SJCRH30 (cell line): ENCODE data around the gene TAOK1. TPM values are rescaled to one million over a fixed set of nuclear protein-coding genes. Genes with fewer than 3 reads are reported as not detected.
"Not testable (repeated sequence)": the region's sequence is repeated elsewhere in the genome, so short reads cannot be mapped to it uniquely, and the experiment has no call there.

Source experiments
- DNase-seq, 2 experiments: peaks; one replicate each; pipeline ENCODE4 v3.0.0-alpha.2; 2015 to 2020
- H3K27ac ChIP-seq: fragments of 250-450 bp; sonication (Bioruptor Pico); 2 replicates; pipeline ENCODE4 v1.5.1; 2020; ENCODE audit warnings: mild to moderate bottlenecking, moderate library complexity
- H3K27me3 ChIP-seq: fragments of 250-450 bp; sonication (Bioruptor Pico); 2 replicates; pipeline ENCODE4 v1.5.1; 2020; ENCODE audit warnings: mild to moderate bottlenecking, moderate library complexity
- H3K36me3 ChIP-seq: fragments of 250-450 bp; sonication (Bioruptor Pico); 2 replicates; pipeline ENCODE4 v1.5.1; 2020; ENCODE audit warnings: mild to moderate bottlenecking, moderate library complexity
- H3K4me1 ChIP-seq: fragments of 250-450 bp; sonication (Bioruptor Pico); 2 replicates; pipeline ENCODE4 v1.5.1; 2020; ENCODE audit warnings: mild to moderate bottlenecking, moderate library complexity
- H3K4me3 ChIP-seq: fragments of 250-450 bp; sonication (Bioruptor Pico); 2 replicates; pipeline ENCODE4 v1.5.1; 2020; ENCODE audit warnings: mild to moderate bottlenecking, moderate library complexity
- H3K9me3 ChIP-seq: fragments of 250-450 bp; sonication (Bioruptor Pico); replicated peaks from 2 replicates; pipeline ENCODE4 v1.5.1; 2020; ENCODE audit warnings: mild to moderate bottlenecking, moderate library complexity
- total RNA-seq: library from RNA; depleted of rRNA; stranded (reverse); fragments of >200 nt; shearing (Covaris generic); gene quantifications from 2 replicates; pipeline ENCODE4 v1.2.3, GENCODE V29; 2014

Gene TAOK1
- total RNA-seq, 1 experiment from 2014 or later, result 66.3 TPM

- H3K27me3 ChIP-seq, result no peaks in the 10 kb centered on the region
- H3K4me3 ChIP-seq, result no peak overlapping the region
- H3K36me3 ChIP-seq, result peaks cover 5% of the 10 kb centered on the region; the same call in 1 of the 2 replicates
- no peak for DNase-seq
- H3K9me3 ChIP-seq, result no peaks in the 10 kb centered on the region
- H3K4me1 ChIP-seq, result no peaks in the 10 kb centered on the region; the same call in 1 of the 2 replicates
- no peak overlapping the region for H3K27ac ChIP-seq
Observed at GRCh38 chr17:29445844-29446243, 55.7 kb downstream of the TAOK1 start.

DNA sequence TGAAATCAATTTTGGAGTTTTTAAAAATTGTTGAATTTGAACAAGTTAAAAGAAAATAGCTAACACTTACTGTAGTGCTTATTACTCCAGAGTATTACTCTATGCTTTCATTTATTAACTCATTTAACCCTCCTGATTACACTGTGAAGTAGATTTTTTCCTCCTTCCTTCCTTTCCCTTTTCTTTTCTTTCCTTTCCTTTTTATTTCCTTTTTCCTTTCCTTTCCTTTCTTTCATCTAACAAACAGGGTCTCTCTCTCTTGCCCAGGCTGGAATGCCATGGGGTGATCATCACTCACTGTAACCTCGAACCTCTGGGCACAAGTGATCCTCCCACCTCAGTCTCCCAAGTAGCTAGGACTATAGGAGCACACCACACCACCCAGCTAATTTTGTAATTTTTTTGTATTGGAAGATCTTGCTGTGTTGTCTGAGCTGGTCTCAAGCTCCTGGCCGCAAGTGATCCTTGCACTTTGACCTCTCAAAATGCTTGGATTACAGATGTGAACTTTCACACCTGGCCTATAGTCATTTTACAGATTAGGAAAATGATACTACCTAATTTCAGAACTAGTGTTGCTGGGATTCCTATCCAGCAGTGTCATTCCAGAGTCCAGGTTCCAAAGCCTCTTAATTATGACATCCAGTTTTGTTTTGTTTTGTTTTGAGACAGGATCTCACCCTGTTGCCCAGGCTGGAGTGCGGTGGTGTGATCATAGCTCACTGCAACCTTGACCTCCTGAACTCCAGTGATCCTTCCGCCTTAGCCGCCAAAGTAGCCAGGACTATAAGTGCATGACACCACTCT lies 59.9 kb downstream of the TAOK1 start:
- H3K27me3 ChIP-seq, result no peaks in the 10 kb centered on the region
- H3K27ac ChIP-seq, result no peak overlapping the region
- H3K4me1 ChIP-seq, result no peaks in the 10 kb centered on the region
- H3K36me3 ChIP-seq, result peaks cover 30% of the 10 kb centered on the region
- H3K9me3 ChIP-seq, result no peaks in the 10 kb centered on the region; the same call in 1 of the 2 replicates
- H3K4me3 ChIP-seq, result no peak overlapping the region
- DNase-seq, result no peak

- peaks cover 37% of the 10 kb centered on the region for H3K36me3 ChIP-seq
- no peaks in the 10 kb centered on the region for H3K4me1 ChIP-seq
- H3K27ac ChIP-seq, result no peak overlapping the region
- no peak for DNase-seq
- no peaks in the 10 kb centered on the region; the same call in 1 of the 2 replicates for H3K9me3 ChIP-seq
- H3K4me3 ChIP-seq, result no peak overlapping the region
- no peaks in the 10 kb centered on the region for H3K27me3 ChIP-seq
Observed at GRCh38 chr17:29451121-29451742, 61.1 kb downstream of the TAOK1 start.

- H3K4me3 ChIP-seq, result no peak overlapping the region
- H3K36me3 ChIP-seq, result peaks cover 37% of the 10 kb centered on the region
- no peaks in the 10 kb centered on the region; the same call in 1 of the 2 replicates for H3K9me3 ChIP-seq
- H3K27me3 ChIP-seq, result no peaks in the 10 kb centered on the region
- no peak overlapping the region for H3K27ac ChIP-seq
- H3K4me1 ChIP-seq, result peaks cover 4% of the 10 kb centered on the region; the same call in 1 of the 2 replicates
- no peak for DNase-seq
Observed at GRCh38 chr17:29458066-29458465, 67.9 kb downstream of the TAOK1 start.

DNA sequence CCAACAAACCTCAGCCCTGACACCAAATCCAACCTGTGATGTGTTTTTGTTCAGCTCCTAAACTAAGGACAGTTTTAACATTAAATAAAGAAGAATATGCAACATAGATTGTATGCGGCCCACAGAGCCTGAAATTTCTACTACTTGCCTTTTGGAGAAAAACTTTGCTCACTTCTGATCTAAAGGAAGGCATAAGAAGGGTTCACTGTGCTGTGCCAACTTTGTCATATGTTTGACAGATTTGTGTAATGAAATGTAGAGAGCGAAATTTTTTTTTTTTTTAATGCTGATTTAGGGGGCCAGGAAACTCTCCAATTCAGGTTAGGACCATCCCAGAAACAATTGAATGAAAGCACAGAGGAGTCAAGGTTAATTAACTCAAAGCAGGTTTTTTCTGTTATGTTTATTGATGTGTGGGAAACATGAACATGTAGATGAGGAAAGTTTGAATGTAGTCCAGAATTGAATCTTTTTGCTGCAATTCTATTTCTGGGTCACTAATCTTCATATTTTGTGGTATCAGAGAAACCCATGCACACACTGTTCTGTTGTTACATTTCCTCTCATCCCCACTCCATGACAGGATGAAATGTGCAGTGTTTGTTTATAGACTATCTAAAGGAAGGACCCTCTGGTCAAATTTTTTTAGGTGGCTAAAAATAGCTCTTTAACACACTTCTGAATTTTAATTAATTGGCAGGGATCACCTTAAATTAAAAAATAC lies 71.5 kb downstream of the TAOK1 start:
- Histone ChIP-seq H3K9me3 (no peaks in the 10 kb centered on the region), H3K27me3 (no peaks in the 10 kb centered on the region), H3K4me1 (peaks cover 4% of the 10 kb centered on the region; the same call in 1 of the 2 replicates), H3K36me3 (peaks cover 25% of the 10 kb centered on the region), H3K27ac (no peak overlapping the region), H3K4me3 (no peak overlapping the region)
- DNase-seq, result no peak

DNA sequence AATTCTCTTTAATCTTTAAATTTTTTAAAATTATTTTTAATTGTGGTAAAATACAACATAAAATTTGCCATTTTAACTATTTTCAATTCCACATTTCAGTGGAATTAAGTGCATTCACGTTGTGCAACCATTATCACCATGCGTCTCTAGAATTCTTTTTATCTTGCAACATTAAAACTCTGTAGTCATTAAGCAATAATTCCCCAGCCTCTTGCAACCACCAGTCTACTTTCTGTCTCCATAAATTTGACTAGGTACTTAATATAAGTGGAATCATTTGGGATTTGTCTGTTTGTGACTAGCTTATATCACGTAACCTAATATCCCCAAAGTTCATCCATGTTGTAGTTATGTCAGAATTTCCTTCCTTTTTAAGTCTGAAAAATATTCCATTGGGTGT lies 79.1 kb downstream of the TAOK1 start:
- H3K36me3 ChIP-seq, result peaks cover 50% of the 10 kb centered on the region
- H3K9me3 ChIP-seq, result no peaks in the 10 kb centered on the region
- no peak for DNase-seq
- no peak overlapping the region for H3K4me3 ChIP-seq
- H3K4me1 ChIP-seq, result no peaks in the 10 kb centered on the region
- H3K27me3 ChIP-seq, result no peaks in the 10 kb centered on the region
- no peak overlapping the region for H3K27ac ChIP-seq

GRCh38 chr17:29473437-29473836 lies 83.3 kb downstream of the TAOK1 start:
- not testable (repeated sequence) for H3K27me3 ChIP-seq, H3K9me3 ChIP-seq, H3K4me1 ChIP-seq, H3K27ac ChIP-seq, H3K4me3 ChIP-seq, DNase-seq
- H3K36me3 ChIP-seq, result peaks cover 61% of the 10 kb centered on the region

DNA sequence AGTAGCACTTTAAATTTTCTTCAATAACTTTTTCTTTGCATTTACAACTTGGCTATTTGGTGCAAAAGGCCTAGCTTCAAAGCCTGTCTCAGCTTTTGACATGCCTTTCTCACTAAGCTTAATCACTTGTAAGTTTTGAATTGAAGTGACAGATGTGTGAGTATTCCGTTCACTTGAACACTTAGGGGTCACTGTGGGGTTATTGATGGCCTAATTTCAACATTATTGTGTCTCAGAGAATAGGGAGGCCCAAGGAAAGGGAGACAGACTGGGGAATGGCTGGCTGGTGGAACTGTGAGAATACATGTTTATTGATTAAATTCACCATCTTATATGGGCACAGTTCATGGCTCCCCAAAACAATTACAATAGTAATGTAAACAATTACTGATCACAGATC lies 84.1 kb downstream of the TAOK1 start:
- H3K36me3 ChIP-seq, result peaks cover 59% of the 10 kb centered on the region

GRCh38 chr17:29475891-29476290 lies 85.7 kb downstream of the TAOK1 start:
- H3K9me3 ChIP-seq, result no peaks in the 10 kb centered on the region
- H3K27me3 ChIP-seq, result no peaks in the 10 kb centered on the region
- no peaks in the 10 kb centered on the region for H3K4me1 ChIP-seq
- H3K4me3 ChIP-seq, result no peak overlapping the region
- H3K36me3 ChIP-seq, result peaks cover 57% of the 10 kb centered on the region
- DNase-seq, result no peak
- no peak overlapping the region for H3K27ac ChIP-seq

More for the DNA sequence above, 84.1 kb downstream of the TAOK1 start:
- Histone ChIP-seq H3K27ac (no peak overlapping the region), H3K4me1 (no peaks in the 10 kb centered on the region), H3K4me3 (no peak overlapping the region), H3K27me3 (no peaks in the 10 kb centered on the region), H3K9me3 (no peaks in the 10 kb centered on the region)
- no peak for DNase-seq

GRCh38 chr17:29480249-29480928 lies 90.2 kb downstream of the TAOK1 start:
- not testable (repeated sequence) for H3K4me1 ChIP-seq, H3K9me3 ChIP-seq, H3K4me3 ChIP-seq, H3K27ac ChIP-seq, H3K27me3 ChIP-seq, DNase-seq
- H3K36me3 ChIP-seq, result peaks cover 68% of the 10 kb centered on the region

- no peak overlapping the region for H3K27ac ChIP-seq
- peaks cover 59% of the 10 kb centered on the region for H3K36me3 ChIP-seq
- no peak overlapping the region for H3K4me3 ChIP-seq
- no peaks in the 10 kb centered on the region for H3K9me3 ChIP-seq
- no peaks in the 10 kb centered on the region for H3K4me1 ChIP-seq
- DNase-seq, result no peak
- no peaks in the 10 kb centered on the region for H3K27me3 ChIP-seq
Observed at GRCh38 chr17:29483503-29483902, 93.3 kb downstream of the TAOK1 start.

GRCh38 chr17:29495011-29495410 lies 104.8 kb downstream of the TAOK1 start:
- H3K4me3 ChIP-seq, result no peak overlapping the region
- H3K4me1 ChIP-seq, result no peaks in the 10 kb centered on the region
- DNase-seq, result no peak
- H3K27me3 ChIP-seq, result no peaks in the 10 kb centered on the region
- H3K9me3 ChIP-seq, result no peaks in the 10 kb centered on the region
- H3K36me3 ChIP-seq, result peaks cover 64% of the 10 kb centered on the region
- no peak overlapping the region for H3K27ac ChIP-seq

GRCh38 chr17:29504711-29505110 lies 114.5 kb downstream of the TAOK1 start:
- Histone ChIP-seq H3K4me1 (no peaks in the 10 kb centered on the region), H3K36me3 (peaks cover 86% of the 10 kb centered on the region), H3K9me3 (no peaks in the 10 kb centered on the region), H3K27ac (no peak overlapping the region), H3K4me3 (no peak overlapping the region), H3K27me3 (no peaks in the 10 kb centered on the region)
- no peak for DNase-seq

- DNase-seq, result no peak
- no peaks in the 10 kb centered on the region for H3K4me1 ChIP-seq
- H3K9me3 ChIP-seq, result no peaks in the 10 kb centered on the region
- no peak overlapping the region for H3K4me3 ChIP-seq
- no peaks in the 10 kb centered on the region for H3K27me3 ChIP-seq
- H3K36me3 ChIP-seq, result peaks cover 86% of the 10 kb centered on the region
- H3K27ac ChIP-seq, result no peak overlapping the region
Observed at GRCh38 chr17:29505836-29506235, 115.7 kb downstream of the TAOK1 start.
